Kidney epithelial cell (primary cell): ENCODE results near the gene ELP4. TPM values are rescaled to one million over a fixed set of nuclear protein-coding genes. Genes with fewer than 3 reads are reported as not detected.

Experiments
- DNase-seq: peaks from one replicate; pipeline ENCODE4 v3.0.0-alpha.2; 2010; ENCODE audit warnings: low read depth
- H3K27me3 ChIP-seq: 2 replicates; pipeline ENCODE4 v1.6.0; 2011; ENCODE audit warnings: low read length; ENCODE audit not compliant: control insufficient read depth, insufficient read depth
- H3K36me3 ChIP-seq: 2 replicates; pipeline ENCODE4 v1.5.1; 2011; ENCODE audit warnings: low read length; ENCODE audit not compliant: control insufficient read depth, insufficient read depth
- H3K4me3 ChIP-seq: 2 replicates; pipeline ENCODE4 v1.5.1; 2011; ENCODE audit warnings: low read depth, mild to moderate bottlenecking, control low read depth, low read length
- total RNA-seq: library from RNA; depleted of rRNA; stranded (reverse); fragments of >200 nt; gene quantifications from 2 replicates; pipeline ENCODE4 v1.2.3, GENCODE V29; 2015
- TF ChIP-seq, protein P1 (sequence below): IDR thresholded peaks from 2 replicates; pipeline ENCODE4 v1.5.1; 2011; ENCODE audit warnings: mild to moderate bottlenecking, moderate library complexity, low read length, control low read depth, inconsistent platforms; ENCODE audit not compliant: insufficient read depth, poor library complexity, severe bottlenecking

Gene ELP4
- total RNA-seq, 1 donor from 2014 or later = 19.1 TPM

DNA sequence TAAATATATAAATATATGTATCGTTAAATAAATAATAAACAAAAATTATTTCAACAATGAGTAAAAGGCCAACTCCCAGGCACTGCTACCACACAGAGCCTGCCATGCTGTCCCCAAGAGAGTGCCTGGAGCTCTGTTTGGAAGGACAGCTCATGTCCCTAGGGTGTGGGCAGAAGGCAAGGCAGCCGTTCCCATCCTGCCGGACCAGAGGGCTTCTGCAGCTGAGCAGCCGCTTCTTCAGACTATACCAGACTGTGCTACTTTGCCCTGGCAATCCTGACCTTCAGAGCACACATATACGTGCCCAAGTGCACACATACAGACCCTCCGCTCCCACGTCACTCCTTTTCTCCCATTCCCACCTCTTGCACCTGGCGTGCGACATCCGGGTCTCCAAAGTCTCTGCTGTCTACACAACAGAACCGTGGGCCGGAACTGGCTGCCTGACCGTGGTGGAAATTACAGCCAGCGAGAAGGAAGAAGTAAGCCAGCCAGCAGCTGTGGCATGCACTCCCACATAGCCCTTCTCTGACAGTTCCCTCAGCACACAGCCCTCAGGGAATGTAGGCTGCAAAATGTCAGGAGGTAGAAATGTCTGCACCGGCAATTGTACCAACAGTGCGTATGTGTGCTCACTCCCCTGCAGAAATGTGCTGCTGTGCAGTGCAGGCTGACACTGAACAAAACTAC is 277.6 kb downstream of the ELP4 start:
- Histone ChIP-seq H3K4me3 (no peak overlapping the region), H3K27me3 (no peaks in the 10 kb centered on the region), H3K36me3 (no peaks in the 10 kb centered on the region)
- TF ChIP-seq, protein P1, sequence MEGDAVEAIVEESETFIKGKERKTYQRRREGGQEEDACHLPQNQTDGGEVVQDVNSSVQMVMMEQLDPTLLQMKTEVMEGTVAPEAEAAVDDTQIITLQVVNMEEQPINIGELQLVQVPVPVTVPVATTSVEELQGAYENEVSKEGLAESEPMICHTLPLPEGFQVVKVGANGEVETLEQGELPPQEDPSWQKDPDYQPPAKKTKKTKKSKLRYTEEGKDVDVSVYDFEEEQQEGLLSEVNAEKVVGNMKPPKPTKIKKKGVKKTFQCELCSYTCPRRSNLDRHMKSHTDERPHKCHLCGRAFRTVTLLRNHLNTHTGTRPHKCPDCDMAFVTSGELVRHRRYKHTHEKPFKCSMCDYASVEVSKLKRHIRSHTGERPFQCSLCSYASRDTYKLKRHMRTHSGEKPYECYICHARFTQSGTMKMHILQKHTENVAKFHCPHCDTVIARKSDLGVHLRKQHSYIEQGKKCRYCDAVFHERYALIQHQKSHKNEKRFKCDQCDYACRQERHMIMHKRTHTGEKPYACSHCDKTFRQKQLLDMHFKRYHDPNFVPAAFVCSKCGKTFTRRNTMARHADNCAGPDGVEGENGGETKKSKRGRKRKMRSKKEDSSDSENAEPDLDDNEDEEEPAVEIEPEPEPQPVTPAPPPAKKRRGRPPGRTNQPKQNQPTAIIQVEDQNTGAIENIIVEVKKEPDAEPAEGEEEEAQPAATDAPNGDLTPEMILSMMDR = no peak
- no peak for DNase-seq

DNA sequence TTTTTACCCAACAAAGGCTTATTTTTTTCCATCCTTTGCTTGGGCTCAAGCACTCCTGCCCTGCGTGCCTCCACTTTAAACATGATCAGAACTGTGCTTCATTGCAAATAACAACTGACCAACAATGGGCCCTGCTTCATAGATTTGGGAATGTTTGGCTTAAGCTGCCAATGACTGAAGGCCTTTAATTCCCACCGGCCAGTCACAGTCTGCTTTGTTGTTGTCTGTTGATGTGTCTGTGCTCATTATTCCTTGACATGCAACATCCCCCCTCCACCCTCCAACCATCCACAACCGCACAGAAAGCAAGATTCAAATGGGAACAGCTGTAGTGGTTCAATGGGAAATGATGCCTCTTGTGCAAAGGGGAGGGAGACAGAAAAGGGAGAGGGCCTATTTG is 278.5 kb downstream of the ELP4 start:
- Histone ChIP-seq H3K36me3 (no peaks in the 10 kb centered on the region), H3K4me3 (no peak overlapping the region), H3K27me3 (no peaks in the 10 kb centered on the region)
- DNase-seq = no peak
- TF ChIP-seq, protein P1 = no peak

DNA sequence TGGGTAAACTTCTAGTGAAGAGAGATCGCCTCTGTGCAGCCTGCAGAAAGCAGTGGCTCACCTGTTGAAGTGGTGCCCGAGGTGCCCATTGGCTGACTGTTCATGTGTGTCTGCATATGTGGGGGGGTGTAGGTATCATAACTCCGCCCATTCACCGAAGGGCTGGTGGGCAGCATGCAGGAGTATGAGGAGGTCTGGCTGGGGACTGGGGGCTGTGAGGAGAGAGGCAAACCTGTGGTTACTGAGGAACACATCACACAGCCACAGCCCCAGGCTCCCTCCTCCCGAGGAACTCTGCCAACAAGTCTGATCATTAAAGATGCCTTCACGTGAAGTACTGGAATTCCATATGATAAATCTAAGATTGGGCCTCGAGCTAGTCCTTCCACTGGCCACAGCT is 281.1 kb downstream of the ELP4 start:
- Histone ChIP-seq H3K36me3 (no peaks in the 10 kb centered on the region), H3K4me3 (no peak overlapping the region), H3K27me3 (peaks cover 2% of the 10 kb centered on the region)
- TF ChIP-seq, protein P1 = no peak
- DNase-seq = no peak

DNA sequence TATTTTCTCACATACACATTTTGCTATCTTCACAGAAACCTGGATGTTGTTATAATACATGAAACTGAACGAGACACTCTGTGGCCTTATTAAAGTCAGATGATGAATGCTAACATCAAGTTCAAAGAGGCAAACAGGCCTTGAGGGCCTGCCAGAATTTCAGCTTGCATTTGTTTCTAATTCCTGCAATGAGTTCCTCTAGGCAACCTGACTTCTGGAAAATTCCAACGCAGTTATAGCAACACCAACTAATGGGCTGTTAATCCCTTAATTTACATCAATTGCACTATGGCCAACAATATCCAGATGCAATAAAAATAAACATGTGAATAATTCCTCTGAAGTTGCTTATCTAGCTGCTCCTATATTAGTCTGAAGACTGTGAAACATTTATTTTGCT is 282.5 kb downstream of the ELP4 start:
- no peak for DNase-seq
- peaks cover 15% of the 10 kb centered on the region for H3K27me3 ChIP-seq
- TF ChIP-seq, protein P1 = no peak

DNA sequence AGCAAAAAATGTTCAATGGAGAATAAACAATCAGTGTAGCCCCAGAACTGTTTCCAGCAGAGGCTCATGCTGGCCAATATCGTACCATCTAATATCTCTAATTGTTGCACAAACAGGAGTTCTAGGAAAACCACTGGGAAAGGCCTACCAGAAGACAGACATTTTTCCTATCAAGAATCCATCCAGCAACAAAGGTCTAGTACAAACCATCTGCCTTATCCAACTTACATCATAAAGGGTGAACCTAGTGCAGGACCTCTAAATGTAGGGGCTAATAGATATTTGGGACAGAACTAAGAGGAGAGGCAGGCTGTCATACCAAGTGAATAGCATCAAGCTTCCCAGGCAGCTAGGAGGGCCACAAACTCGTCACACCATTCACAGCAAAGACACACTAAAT is 282.9 kb downstream of the ELP4 start:
- no peak for DNase-seq
- TF ChIP-seq, protein P1 = no peak
- H3K4me3 ChIP-seq = no peak overlapping the region
- H3K36me3 ChIP-seq = no peaks in the 10 kb centered on the region
- H3K27me3 ChIP-seq = peaks cover 19% of the 10 kb centered on the region

More for the DNA sequence above, 282.5 kb downstream of the ELP4 start:
- Histone ChIP-seq H3K4me3 (no peak overlapping the region), H3K36me3 (no peaks in the 10 kb centered on the region)

DNA sequence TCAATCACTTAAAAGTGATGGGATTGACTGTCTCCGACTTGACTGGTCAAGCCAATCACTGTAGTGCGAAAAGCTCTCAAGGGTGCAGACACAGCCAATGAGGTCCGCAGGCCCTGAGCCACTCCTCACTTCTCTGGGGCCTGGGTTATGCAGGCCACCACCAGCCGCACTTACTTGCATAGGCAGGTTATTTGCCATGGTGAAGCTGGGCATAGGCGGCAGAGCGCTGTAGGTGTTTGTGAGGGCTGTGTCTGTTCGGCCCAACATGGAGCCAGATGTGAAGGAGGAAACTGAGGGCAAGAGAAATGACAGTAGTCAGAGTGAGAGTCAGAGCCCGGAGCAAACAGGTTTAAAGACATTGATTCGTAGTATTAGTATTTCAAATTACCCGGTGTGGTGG is 283.7 kb downstream of the ELP4 start:
- Histone ChIP-seq H3K27me3 (peaks cover 27% of the 10 kb centered on the region), H3K4me3 (no peak overlapping the region), H3K36me3 (no peaks in the 10 kb centered on the region)
- TF ChIP-seq, protein P1 = no peak
- DNase-seq = no peak
